Measurements from ENCODE around the gene INTS14. TPM values are rescaled to one million over a fixed set of nuclear protein-coding genes. Genes with fewer than 3 reads are reported as not detected.

INTS14 gene
- total RNA-seq, 2 experiments from 2014 or later, result 47.4 to 48.1 TPM

DNA sequence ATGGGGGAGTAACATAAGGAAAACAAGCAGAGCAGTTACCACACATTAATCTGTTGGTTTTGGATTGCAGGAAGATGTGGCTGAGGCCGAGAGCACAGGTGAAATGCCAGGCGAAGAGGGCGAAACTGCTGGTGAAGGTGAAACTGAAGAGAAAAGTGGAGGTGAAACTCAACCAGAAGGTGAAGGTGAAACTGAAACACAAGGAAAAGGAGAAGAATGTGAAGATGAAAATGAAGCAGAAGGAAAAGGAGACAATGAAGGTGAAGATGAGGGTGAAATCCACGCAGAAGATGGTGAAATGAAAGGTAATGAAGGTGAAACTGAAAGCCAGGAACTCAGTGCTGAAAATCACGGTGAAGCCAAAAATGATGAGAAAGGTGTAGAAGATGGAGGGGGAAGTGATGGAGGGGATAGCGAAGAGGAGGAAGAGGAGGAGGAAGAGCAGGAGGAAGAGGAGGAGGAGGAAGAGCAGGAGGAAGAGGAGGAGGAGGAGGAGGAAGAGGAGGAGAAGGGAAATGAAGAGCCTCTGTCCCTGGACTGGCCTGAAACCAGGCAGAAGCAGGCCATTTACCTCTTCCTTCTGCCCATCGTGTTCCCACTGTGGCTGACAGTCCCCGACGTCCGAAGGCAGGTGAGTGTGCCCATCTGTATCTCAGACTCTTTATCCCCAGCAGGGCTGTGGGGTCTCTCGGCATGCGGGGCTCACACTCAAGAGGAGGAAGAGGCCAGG, 39.5 kb upstream of the INTS14 start:
- intact Hi-C loops (cut with micrococcal nuclease), result no loop called here
- CTCF ChIA-PET, result interaction anchor here (1.2 kb wide), 2 partner anchors 12 to 16 kb away, joined by 3 to 6 read pairs; no protein-coding TSS in a partner anchor
- H3K36me3 Mint-ChIP-seq (ENCODE audit: low read depth), result peaks cover 14% of the 10 kb centered on the region
- DNase-seq (no peak), ATAC-seq (no peak)
- POLR2A ChIA-PET, result interaction anchor here (0.9 to 1.6 kb wide), 2 partner anchors 8 to 219 kb away, joined by 3 read pairs; partner anchors contain the start of gene RAB11A
- no peak for TF ChIP-seq CTCF (IDR thresholded peaks at IDR 0.05)
- peaks cover 5% of the 10 kb centered on the region for H3K4me1 Mint-ChIP-seq (ENCODE audit: low read depth)
- no peaks in the 10 kb centered on the region for H3K27me3 Mint-ChIP-seq
- H3K4me3 Mint-ChIP-seq, result no peak overlapping the region
- no peak overlapping the region for H3K27ac Mint-ChIP-seq
- no peaks in the 10 kb centered on the region for H3K9me3 Mint-ChIP-seq

GRCh38 chr15:65646486-65646885, 35.6 kb upstream of the INTS14 start:
- ATAC-seq, result no peak
- Mint-ChIP-seq H3K4me1 (ENCODE audit: low read depth) (peaks cover 5% of the 10 kb centered on the region), H3K9me3 (no peaks in the 10 kb centered on the region), H3K27me3 (no peaks in the 10 kb centered on the region), H3K27ac (no peak overlapping the region), H3K4me3 (no peak overlapping the region), H3K36me3 (ENCODE audit: low read depth) (no peaks in the 10 kb centered on the region)
- intact Hi-C loops (cut with micrococcal nuclease), result no loop called here
- POLR2A ChIA-PET, result interaction anchor here (1.1 kb wide), 1 partner anchor 13 kb away, joined by 4 read pairs; no protein-coding TSS in a partner anchor
- CTCF ChIA-PET, result interaction anchor here (0.7 to 1.6 kb wide), 3 partner anchors 9 to 211 kb away, joined by 3 to 5 read pairs (median 3); no protein-coding TSS in a partner anchor
- DNase-seq, result no peak
- TF ChIP-seq CTCF (IDR thresholded peaks at IDR 0.05), result no peak

DNA sequence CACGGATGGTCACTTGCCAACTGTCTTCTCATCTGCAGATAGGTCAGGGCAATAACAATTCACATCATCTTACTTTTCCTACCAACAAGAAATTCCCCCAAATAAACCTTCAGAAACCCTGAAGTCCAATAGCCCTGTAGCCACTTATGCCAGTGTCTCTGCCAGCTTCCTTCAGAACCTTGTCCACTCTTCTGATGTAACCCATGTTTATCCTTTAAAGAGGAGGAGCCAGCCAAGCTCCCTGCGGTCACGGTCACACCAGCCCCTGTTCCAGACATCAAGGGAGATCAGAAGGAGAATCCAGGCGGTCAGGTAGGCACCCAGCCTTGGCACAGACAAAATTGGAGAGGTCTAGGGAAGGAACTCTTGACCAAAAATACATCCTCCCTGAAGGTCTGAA, 34.5 kb upstream of the INTS14 start:
- peaks cover 3% of the 10 kb centered on the region for H3K4me1 Mint-ChIP-seq (ENCODE audit: low read depth)
- H3K9me3 Mint-ChIP-seq, result no peaks in the 10 kb centered on the region
- no peak for ATAC-seq
- H3K27me3 Mint-ChIP-seq, result no peaks in the 10 kb centered on the region
- ChIA-PET POLR2A (interaction anchor here (2.1 kb wide), 1 partner anchor 11 kb away, joined by 5 read pairs; no protein-coding TSS in a partner anchor), CTCF (interaction anchor here (1.2 kb wide), 1 partner anchor 212 kb away, joined by 3 read pairs; no protein-coding TSS in a partner anchor)
- H3K27ac Mint-ChIP-seq, result no peak overlapping the region
- no peak overlapping the region for H3K4me3 Mint-ChIP-seq
- H3K36me3 Mint-ChIP-seq (ENCODE audit: low read depth), result no peaks in the 10 kb centered on the region
- intact Hi-C loops (cut with micrococcal nuclease), result no loop called here
- TF ChIP-seq CTCF (IDR thresholded peaks at IDR 0.05), result no peak
- DNase-seq, result no peak

DNA sequence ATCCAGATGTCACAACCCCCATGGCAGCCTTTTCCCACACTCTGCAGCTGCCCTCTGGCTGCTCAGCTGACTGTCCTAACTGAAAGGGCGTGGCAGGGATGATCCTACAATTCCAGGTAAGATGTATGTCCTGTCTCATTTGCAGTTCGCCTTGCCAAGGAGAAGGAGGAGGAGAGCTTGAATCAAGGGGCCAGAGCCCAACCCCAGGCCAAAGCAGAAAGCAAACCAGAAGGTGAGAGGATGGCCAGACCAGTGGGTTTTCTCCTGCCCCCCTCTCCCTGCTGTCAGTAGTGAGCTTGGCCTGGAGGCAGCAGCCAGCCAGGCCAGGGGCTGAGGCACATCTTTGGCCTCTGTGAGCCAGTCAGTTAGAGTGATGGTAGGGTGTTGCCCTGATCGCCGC, 33.4 kb upstream of the INTS14 start:
- POLR2A ChIA-PET, result interaction anchor here (2.1 kb wide), 1 partner anchor 10 kb away, joined by 5 read pairs; no protein-coding TSS in a partner anchor
- Mint-ChIP-seq H3K4me1 (ENCODE audit: low read depth) (no peaks in the 10 kb centered on the region), H3K4me3 (no peak overlapping the region), H3K36me3 (ENCODE audit: low read depth) (no peaks in the 10 kb centered on the region), H3K27me3 (no peaks in the 10 kb centered on the region), H3K27ac (no peak overlapping the region), H3K9me3 (no peaks in the 10 kb centered on the region)
- intact Hi-C loops (cut with micrococcal nuclease), result no loop called here
- CTCF ChIA-PET, result interaction anchor here (0.9 to 1.6 kb wide), 5 partner anchors 13 to 213 kb away, joined by 3 read pairs; no protein-coding TSS in a partner anchor
- DNase-seq, result no peak
- ATAC-seq, result no peak
- TF ChIP-seq CTCF (IDR thresholded peaks at IDR 0.05), result no peak

GRCh38 chr15:65642594-65642993, 31.7 kb upstream of the INTS14 start:
- Mint-ChIP-seq H3K4me3 (no peak overlapping the region), H3K36me3 (ENCODE audit: low read depth) (no peaks in the 10 kb centered on the region), H3K4me1 (ENCODE audit: low read depth) (peaks cover 9% of the 10 kb centered on the region), H3K9me3 (no peaks in the 10 kb centered on the region), H3K27ac (no peak overlapping the region), H3K27me3 (no peaks in the 10 kb centered on the region)
- intact Hi-C loops (cut with micrococcal nuclease), result no loop called here
- no peak for ATAC-seq
- ChIA-PET CTCF (interaction anchor here (0.8 to 1.1 kb wide), 3 partner anchors 32 to 220 kb away, joined by 3 to 4 read pairs (median 3); partner anchors contain the start of gene INTS14), POLR2A (interaction anchor here (1.0 kb wide), 2 partner anchors 9 to 14 kb away, joined by 3 read pairs; no protein-coding TSS in a partner anchor)
- no peak for DNase-seq
- TF ChIP-seq CTCF (IDR thresholded peaks at IDR 0.05), result no peak
